ENCODE measurements around the gene PDE8A. TPM values are rescaled to one million over a fixed set of nuclear protein-coding genes. Genes with fewer than 3 reads are reported as not detected.

Gene PDE8A
- 10 to 100 TPM; 40.7 to 44.2 TPM for total RNA-seq
- total RNA-seq, result 51.2 to 65.4 reads per million in 2 donors

DNA sequence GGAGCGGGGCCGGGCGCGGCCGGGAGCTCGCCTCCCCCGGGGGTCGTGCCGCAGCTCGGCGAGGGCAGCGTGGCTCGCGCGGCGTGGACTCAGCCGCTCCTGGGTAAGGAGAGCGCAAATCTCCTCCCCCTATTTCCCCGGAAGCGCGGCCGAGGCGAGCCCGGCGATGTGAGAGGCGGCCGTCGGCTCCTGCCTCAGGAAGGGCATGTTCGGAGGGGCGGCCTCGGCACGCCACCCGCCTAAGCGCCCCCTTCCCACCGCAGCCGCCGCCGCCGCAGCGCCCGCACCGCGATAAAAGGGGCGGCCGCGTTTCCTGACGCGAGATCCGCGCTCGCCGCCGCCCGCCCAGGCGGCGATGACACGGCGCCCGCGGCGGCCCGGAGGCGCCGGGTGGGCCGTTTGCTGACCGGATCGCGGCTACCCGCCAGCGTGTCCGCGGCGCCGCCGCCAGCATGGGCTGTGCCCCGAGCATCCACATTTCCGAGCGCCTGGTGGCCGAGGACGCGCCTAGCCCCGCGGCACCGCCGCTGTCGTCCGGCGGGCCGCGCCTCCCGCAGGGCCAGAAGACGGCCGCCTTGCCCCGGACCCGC, at the start of gene PDE8A:
Gene PDE8A (plus strand): TSS at position 146 of the 590 bp plus-strand sequence. CDS start 307 bp downstream, at position 453.
- peak within 1 kb of the TSS; percentile 94 for H3K4me3 Mint-ChIP-seq
- ATAC-seq, result peak; percentile 5
- peak; percentile 29 to 64 (median 57) for DNase-seq
- peak within 1 kb of the TSS; percentile 93 for H3K27ac Mint-ChIP-seq
- no peaks in the 10 kb centered on the region for H3K9me3 ChIP-seq (ENCODE audit: control insufficient read depth, low read length, poor library complexity, severe bottlenecking)
- H3K36me3 Mint-ChIP-seq (ENCODE audit: low read depth), result no peaks in the 10 kb centered on the region
- H3K4me1 Mint-ChIP-seq, result peaks cover 34% of the 10 kb centered on the region
- H3K27me3 Mint-ChIP-seq, result no peaks in the 10 kb centered on the region

DNA sequence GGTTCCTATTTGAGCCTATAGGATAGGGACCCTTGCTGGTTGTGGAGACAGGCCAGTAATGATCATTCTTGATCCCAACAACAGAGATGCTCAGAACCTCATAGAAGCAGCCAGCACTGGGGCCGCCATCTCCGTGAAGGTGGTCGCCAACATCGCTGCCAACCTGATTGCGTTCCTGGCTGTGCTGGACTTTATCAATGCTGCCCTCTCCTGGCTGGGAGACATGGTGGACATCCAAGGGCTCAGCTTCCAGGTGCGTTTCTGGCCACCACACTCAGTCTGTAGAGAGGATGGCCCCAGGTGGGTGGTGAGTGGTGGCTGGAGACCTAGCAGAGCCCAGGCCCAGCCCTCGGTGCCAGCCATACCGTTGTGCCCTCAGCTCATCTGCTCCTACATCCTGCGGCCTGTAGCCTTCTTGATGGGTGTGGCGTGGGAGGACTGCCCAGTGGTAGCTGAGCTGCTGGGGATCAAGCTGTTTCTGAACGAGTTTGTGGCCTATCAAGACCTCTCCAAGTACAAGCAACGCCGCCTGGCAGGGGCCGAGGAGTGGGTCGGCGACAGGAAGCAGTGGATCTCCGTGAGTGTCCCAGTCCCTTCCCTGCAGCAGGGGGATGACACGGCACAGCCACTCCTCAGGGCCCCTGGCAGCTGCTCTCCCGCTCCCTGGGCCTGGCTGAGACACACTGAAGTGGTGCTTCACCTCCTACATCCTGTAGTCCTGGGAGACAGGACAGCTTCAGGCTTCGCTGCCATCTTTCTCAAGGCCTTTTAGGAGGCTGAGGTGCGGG, 46.5 kb upstream of the PDE8A start:
- DNase-seq (no peak), ATAC-seq (no peak)
- Mint-ChIP-seq H3K4me1 (peaks cover 2% of the 10 kb centered on the region), H3K36me3 (ENCODE audit: low read depth) (no peaks in the 10 kb centered on the region), H3K27ac (no peak overlapping the region), H3K4me3 (no peak overlapping the region), H3K27me3 (peaks cover 16% of the 10 kb centered on the region)
- H3K9me3 ChIP-seq (ENCODE audit: control insufficient read depth, low read length, poor library complexity, severe bottlenecking), result no peaks in the 10 kb centered on the region

DNA sequence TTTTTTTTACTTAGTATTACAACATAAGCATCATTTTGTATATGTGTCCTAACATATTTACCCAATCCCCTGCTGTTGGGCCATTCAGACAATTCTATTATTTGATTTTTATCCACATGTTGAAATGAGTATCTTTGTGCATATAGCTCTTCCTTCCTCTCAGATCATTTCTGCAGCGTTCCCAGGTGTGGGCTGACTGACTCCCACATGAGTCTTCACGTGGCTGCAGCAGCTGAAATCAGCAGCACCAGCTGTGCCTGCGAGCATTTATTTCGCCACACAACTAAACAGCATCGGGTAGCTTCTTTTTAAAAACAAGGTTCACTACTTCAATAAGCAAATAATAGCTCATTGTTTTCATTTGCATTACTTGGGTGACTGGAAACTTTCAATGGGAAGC, 44.5 kb upstream of the PDE8A start:
- H3K36me3 Mint-ChIP-seq (ENCODE audit: low read depth), result peaks cover 3% of the 10 kb centered on the region
- H3K27me3 Mint-ChIP-seq, result peaks cover 23% of the 10 kb centered on the region
- H3K4me1 Mint-ChIP-seq, result peaks cover 2% of the 10 kb centered on the region
- no peak overlapping the region for H3K27ac Mint-ChIP-seq
- no peaks in the 10 kb centered on the region for H3K9me3 ChIP-seq (ENCODE audit: control insufficient read depth, low read length, poor library complexity, severe bottlenecking)
- no peak for ATAC-seq
- H3K4me3 Mint-ChIP-seq, result no peak overlapping the region
- DNase-seq, result no peak

GRCh38 chr15:84938726-84939125, 42.9 kb upstream of the PDE8A start:
- Mint-ChIP-seq H3K27me3 (peaks cover 27% of the 10 kb centered on the region), H3K36me3 (ENCODE audit: low read depth) (peaks cover 3% of the 10 kb centered on the region), H3K4me3 (no peak overlapping the region), H3K4me1 (peaks cover 2% of the 10 kb centered on the region), H3K27ac (no peak overlapping the region)
- DNase-seq (no peak), ATAC-seq (no peak)
- no peaks in the 10 kb centered on the region for H3K9me3 ChIP-seq (ENCODE audit: control insufficient read depth, low read length, poor library complexity, severe bottlenecking)

- no peaks in the 10 kb centered on the region for H3K9me3 ChIP-seq (ENCODE audit: control insufficient read depth, low read length, poor library complexity, severe bottlenecking)
- DNase-seq, result no peak
- Mint-ChIP-seq H3K36me3 (ENCODE audit: low read depth) (peaks cover 3% of the 10 kb centered on the region), H3K27me3 (peaks cover 31% of the 10 kb centered on the region), H3K27ac (no peak overlapping the region), H3K4me1 (peaks cover 2% of the 10 kb centered on the region), H3K4me3 (no peak overlapping the region)
- no peak for ATAC-seq
Observed at GRCh38 chr15:84940399-84940798, 41.3 kb upstream of the PDE8A start.

GRCh38 chr15:84942456-84942855, 39.2 kb upstream of the PDE8A start:
- ATAC-seq (no peak), DNase-seq (no peak)
- Mint-ChIP-seq H3K4me1 (no peaks in the 10 kb centered on the region), H3K4me3 (no peak overlapping the region), H3K27ac (no peak overlapping the region), H3K36me3 (ENCODE audit: low read depth) (peaks cover 5% of the 10 kb centered on the region), H3K27me3 (peaks cover 34% of the 10 kb centered on the region)
- no peaks in the 10 kb centered on the region for H3K9me3 ChIP-seq (ENCODE audit: control insufficient read depth, low read length, poor library complexity, severe bottlenecking)

DNA sequence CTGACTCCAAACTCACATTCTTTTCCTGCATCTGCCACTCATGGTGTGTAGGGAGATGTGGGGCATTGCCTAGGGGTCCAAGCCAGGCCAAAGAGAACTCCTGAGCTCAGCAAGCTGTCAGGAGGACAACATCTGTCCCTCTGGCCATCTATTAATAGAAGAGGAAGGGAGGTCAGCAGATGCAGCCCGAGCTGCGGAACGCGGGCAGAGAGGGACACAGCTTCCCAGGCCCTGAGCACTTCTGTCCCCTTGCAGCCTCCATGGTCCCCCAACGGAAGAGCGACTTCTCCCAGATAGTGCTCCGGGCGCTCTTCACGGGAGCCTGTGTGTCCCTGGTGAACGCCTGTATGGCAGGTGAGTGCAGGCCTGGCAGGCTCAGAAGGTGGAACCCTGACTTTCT, 37.3 kb upstream of the PDE8A start:
- Mint-ChIP-seq H3K4me1 (no peaks in the 10 kb centered on the region), H3K4me3 (no peak overlapping the region), H3K27me3 (peaks cover 33% of the 10 kb centered on the region), H3K36me3 (ENCODE audit: low read depth) (peaks cover 7% of the 10 kb centered on the region), H3K27ac (peak overlapping the region; percentile 41)
- ATAC-seq, result no peak
- no peaks in the 10 kb centered on the region for H3K9me3 ChIP-seq (ENCODE audit: control insufficient read depth, low read length, poor library complexity, severe bottlenecking)
- DNase-seq, result no peak

GRCh38 chr15:84944861-84945260, 36.8 kb upstream of the PDE8A start:
- Mint-ChIP-seq H3K4me3 (no peak overlapping the region), H3K4me1 (no peaks in the 10 kb centered on the region), H3K36me3 (ENCODE audit: low read depth) (peaks cover 7% of the 10 kb centered on the region), H3K27me3 (peaks cover 37% of the 10 kb centered on the region), H3K27ac (no peak overlapping the region)
- DNase-seq (no peak), ATAC-seq (no peak)
- no peaks in the 10 kb centered on the region for H3K9me3 ChIP-seq (ENCODE audit: control insufficient read depth, low read length, poor library complexity, severe bottlenecking)

GRCh38 chr15:84946772-84947489, 34.7 kb upstream of the PDE8A start:
- ATAC-seq, result no peak
- no peaks in the 10 kb centered on the region for H3K4me1 Mint-ChIP-seq

GRCh38 chr15:84947947-84948830, 33.5 kb upstream of the PDE8A start:
- H3K27ac Mint-ChIP-seq, result no peak overlapping the region
- H3K4me3 Mint-ChIP-seq, result no peak overlapping the region
- H3K36me3 Mint-ChIP-seq (ENCODE audit: low read depth), result peaks cover 4% of the 10 kb centered on the region
- ATAC-seq, result no peak
- no peak for DNase-seq
- H3K27me3 Mint-ChIP-seq, result peaks cover 42% of the 10 kb centered on the region
- no peaks in the 10 kb centered on the region for H3K9me3 ChIP-seq (ENCODE audit: control insufficient read depth, low read length, poor library complexity, severe bottlenecking)
- H3K4me1 Mint-ChIP-seq, result no peaks in the 10 kb centered on the region

More at GRCh38 chr15:84946772-84947489, 34.7 kb upstream of the PDE8A start:
- no peak overlapping the region for H3K27ac Mint-ChIP-seq
- DNase-seq, result no peak
- peaks cover 37% of the 10 kb centered on the region for H3K27me3 Mint-ChIP-seq
- H3K9me3 ChIP-seq (ENCODE audit: control insufficient read depth, low read length, poor library complexity, severe bottlenecking), result no peaks in the 10 kb centered on the region
- H3K36me3 Mint-ChIP-seq (ENCODE audit: low read depth), result peaks cover 4% of the 10 kb centered on the region
- no peak overlapping the region for H3K4me3 Mint-ChIP-seq

DNA sequence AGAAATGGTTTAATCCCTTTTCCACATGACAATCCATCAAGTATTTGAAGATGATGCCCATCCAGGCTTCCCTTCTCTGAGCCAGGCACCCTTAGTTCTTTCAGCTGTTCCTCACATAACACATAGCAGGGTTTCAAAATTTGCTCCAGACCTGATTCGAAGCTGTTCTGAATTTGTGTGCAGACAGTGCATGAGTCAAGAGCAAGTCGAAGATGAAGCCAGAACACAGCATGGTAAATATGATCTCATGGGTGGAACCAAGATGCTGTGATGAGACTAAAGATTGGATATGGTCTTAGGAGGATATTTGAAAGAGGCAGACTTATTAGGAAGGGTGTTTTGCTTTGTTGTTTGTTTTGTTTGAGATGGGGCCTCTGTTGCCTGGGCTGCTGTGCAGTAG, 32.6 kb upstream of the PDE8A start:
- DNase-seq, result no peak
- H3K27me3 Mint-ChIP-seq, result peaks cover 35% of the 10 kb centered on the region
- no peaks in the 10 kb centered on the region for H3K4me1 Mint-ChIP-seq
- no peaks in the 10 kb centered on the region for H3K9me3 ChIP-seq (ENCODE audit: control insufficient read depth, low read length, poor library complexity, severe bottlenecking)
- ATAC-seq, result no peak
- no peak overlapping the region for H3K27ac Mint-ChIP-seq
- no peak overlapping the region for H3K4me3 Mint-ChIP-seq
- peaks cover 4% of the 10 kb centered on the region for H3K36me3 Mint-ChIP-seq (ENCODE audit: low read depth)

DNA sequence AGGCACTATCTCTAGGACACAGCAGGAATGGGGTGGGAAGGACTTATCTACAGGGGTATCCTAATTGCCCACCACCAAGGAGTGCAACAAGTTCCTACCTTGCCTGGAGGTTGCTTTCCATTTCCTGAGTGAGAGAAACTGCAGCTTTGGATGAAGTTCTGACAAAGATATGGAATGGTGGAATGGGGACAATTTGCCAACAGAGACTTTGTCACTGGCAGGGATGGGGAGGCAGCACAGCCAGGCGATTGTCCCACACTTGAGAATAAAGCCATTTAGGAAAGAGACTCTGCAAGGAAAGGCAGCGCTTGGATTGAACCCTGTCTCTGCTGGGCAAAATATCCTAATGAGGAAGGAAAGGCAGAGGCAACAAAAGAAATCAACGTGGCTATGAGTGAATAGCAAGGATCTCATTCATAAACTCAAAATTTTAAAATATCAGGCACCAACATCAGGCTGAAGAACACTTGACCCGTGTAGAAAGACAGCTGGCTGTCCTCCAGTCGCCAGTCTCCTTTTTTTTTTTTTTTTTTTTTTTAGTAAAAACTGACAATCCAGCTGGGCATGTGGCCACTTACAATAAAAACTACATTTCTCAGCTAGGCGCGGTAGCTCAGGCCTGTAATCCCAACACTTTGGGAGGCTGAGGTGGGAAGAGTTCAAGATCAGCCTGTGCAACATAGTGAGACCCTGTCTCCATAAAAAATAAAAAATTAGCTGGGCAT, 31.6 kb upstream of the PDE8A start:
- no peaks in the 10 kb centered on the region for H3K4me1 Mint-ChIP-seq
- H3K27me3 Mint-ChIP-seq, result peaks cover 34% of the 10 kb centered on the region
- H3K36me3 Mint-ChIP-seq (ENCODE audit: low read depth), result peaks cover 4% of the 10 kb centered on the region
- H3K9me3 ChIP-seq (ENCODE audit: control insufficient read depth, low read length, poor library complexity, severe bottlenecking), result no peaks in the 10 kb centered on the region
- H3K4me3 Mint-ChIP-seq, result no peak overlapping the region
- DNase-seq (no peak), ATAC-seq (no peak)
- H3K27ac Mint-ChIP-seq, result no peak overlapping the region

Data from T-helper 17 cell (primary cell).